Posterior cingulate gyrus (tissue), 11 donors: ENCODE measurements around the gene SYT15B.
"Not testable (repeated sequence)": the region's sequence is repeated elsewhere in the genome, so short reads cannot be mapped to it uniquely, and the experiment has no call there.

Experiments used
- DNase-seq, 10 donors: peaks; one replicate each; pipeline versions ENCODE4 v3.0.0 to v3.0.0-alpha.2; 2020 to 2021; ENCODE audit warnings: mixed read lengths in 3 of 10
- intact Hi-C: fragments of 100-400 bp; cut with DNase I; formaldehyde crosslinking; loops from one replicate; pipeline ENCODE4 v1.15.1; 2023

Gene SYT15B

DNA sequence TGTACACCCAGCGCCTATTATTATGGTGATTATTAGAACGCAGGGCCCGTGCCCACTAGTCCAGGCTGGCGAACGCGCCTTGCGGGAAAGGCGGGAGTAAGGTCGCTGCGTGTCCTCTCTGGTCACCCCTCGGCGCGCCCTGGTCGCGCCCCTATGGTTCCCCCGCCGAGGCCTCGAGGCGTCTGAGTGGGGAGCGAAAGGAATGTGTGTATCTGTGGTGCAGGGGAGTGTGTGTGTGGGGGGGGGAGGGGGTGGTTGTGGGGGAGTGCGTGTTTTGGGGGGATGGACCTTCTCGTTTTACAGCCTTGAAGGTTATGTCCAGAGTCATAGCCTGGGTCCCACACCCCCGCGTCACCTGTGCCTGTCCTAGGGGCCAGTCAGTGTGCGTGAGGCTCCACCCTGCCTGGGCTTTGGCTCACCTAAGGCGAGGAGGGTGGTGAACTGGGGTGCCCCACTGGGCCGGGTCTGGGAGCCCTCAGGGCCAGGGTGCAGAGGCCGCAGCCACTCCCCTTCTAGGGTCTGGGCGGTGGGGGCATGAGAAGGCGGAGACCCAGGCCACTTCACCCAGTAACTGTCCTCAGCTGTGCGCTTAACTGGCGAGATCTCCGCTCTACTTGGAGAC, at the start of gene SYT15B:
TSS of gene SYT15B (minus strand) at position 39 of the 622 bp plus-strand sequence. CDS start 952 bp downstream, outside the sequence.
- peak in 1 of 10 donors; percentile 52 for DNase-seq
- intact Hi-C loops: not testable (repeated sequence)

DNA sequence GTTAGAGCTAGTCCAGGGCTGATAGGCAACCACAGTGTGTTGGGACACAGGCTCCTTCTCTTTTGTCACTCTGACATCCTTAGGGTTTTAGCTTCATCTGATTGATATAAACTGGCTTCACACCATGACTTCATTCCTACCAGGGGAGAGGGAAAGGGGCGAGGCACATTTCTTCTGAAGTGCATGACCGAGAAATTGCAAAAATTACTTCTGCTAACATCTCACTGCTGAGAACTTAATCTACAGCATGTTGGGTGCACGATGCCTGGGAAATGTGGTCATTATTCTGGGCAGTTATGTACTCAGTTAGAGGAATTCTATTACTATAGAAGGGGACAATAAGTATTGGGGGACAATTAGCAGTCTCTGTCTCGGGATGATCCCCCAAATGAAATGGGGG, 16.2 kb upstream of the SYT15B start:
- intact Hi-C loops, DNase-seq: not testable (repeated sequence)

GRCh38 chr10:47775361-47776231, 12.2 kb upstream of the SYT15B start:
- intact Hi-C loops: not testable (repeated sequence)
- peak in 9 of 10 donors; percentile 37 to 91 (median 63) for DNase-seq

DNA sequence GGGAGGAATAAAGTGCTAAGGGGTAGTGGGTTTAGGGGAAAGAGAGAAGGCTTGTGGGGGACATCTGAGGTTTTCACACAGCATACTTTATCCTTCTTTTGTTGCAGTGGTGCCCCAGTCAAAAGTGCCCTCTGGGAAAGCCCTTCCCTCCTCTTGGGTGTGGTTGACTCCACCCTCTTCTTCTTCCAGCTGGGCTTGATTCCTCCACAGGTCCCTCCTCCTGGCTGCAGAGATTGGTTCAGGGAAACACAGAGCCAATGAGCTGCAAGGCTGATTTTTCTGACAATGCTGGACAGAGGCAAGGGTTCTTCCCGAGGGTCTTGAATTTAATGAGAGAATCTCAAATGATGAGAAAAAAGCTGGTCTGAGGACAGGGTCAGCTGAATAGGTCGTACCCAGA, 7.4 kb upstream of the SYT15B start:
- DNase-seq, intact Hi-C loops: not testable (repeated sequence)

DNA sequence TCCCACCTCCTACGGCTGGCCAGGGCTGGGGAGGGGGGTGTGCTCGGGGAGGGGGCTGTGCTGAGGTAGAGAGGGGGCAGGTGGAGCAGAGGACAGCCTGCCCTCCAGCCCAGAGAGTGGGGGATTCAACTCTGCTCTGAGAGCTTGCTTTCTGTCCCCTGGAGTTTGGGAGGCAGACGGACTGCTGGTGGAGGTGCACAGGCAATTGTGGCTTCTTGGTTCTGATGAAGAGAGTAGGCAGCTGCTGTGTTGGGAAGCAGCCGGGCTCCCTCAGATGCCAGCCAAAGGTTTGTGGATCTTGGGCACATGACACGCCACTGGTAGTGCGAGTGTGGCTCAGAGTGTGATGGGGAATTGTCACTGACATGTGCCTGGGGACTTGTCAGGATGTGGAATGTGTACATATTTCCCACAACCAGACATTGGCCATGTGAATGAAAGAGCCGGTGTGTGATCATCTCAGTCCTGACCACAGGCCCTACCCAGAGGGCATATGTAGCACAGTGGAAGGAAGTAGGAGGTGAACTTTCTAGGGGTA, 5.3 kb upstream of the SYT15B start:
- intact Hi-C loops: not testable (repeated sequence)

GRCh38 chr10:47768085-47768484, 4.7 kb upstream of the SYT15B start:
- intact Hi-C loops: not testable (repeated sequence)
- DNase-seq: peak in 1 of 10 donors; percentile 44

More for the DNA sequence above, 5.3 kb upstream of the SYT15B start:
- DNase-seq: peak in 1 of 10 donors; percentile 15

GRCh38 chr10:47767236-47767635, 3.8 kb upstream of the SYT15B start:
- peak in 2 of 10 donors; percentile 45 to 62 for DNase-seq
- intact Hi-C loops: not testable (repeated sequence)

- DNase-seq, intact Hi-C loops: not testable (repeated sequence)
These were observed 1.8 kb upstream of the SYT15B start for GRCh38 chr10:47765232-47765631.

GRCh38 chr10:47762674-47763553, 478 bp downstream of the SYT15B start:
- DNase-seq: peak in 1 of 10 donors; percentile 55
- intact Hi-C loops: not testable (repeated sequence)

GRCh38 chr10:47758855-47759254, 4.5 kb downstream of the SYT15B start:
- DNase-seq, intact Hi-C loops: not testable (repeated sequence)

DNA sequence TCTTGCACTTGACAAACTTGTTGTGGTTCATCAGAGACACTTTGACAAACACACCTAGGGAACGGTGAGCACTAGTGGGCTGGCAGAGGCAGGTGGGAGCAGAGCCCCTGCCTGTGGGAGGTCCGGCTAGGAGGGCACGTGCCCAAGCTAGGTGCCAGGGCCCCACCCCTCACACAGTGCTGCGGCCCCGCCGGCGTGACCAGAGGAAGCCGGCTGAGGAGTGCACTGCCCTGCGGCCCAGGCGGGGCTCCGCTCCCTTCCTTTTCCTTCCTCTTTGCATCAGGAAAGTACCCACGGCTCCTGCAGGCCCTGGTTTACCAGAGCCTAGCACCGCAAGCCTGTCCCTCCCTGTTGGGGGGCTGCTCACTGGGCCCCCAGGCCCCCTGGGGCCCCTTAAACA, 7.2 kb downstream of the SYT15B start:
- intact Hi-C loops, DNase-seq: not testable (repeated sequence)

GRCh38 chr10:47753871-47754270, 9.5 kb downstream of the SYT15B start:
- DNase-seq, intact Hi-C loops: not testable (repeated sequence)

- DNase-seq, intact Hi-C loops: not testable (repeated sequence)
These were observed 10.2 kb downstream of the SYT15B start for GRCh38 chr10:47753176-47753575.

DNA sequence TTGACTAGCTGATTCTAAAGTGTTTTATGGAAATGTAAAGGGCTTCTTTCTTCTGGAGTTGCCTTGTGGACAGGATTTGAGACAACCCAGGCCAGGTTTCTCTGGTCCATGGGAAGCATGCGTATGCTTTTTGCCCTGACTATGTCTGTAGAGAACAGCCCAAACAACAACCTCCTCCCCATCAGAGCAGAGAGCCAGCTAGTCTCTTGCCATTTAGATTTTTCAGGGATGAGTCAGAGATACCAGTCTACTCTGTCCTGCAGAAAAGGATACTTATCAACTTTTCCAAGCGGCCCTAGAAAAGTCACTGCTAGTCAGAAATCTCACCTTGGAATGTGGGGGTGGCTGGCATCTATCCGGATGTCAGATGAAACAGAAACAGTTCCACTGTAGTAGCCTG, 11.6 kb downstream of the SYT15B start:
- DNase-seq, intact Hi-C loops: not testable (repeated sequence)

- intact Hi-C loops: not testable (repeated sequence)
These were observed 13.0 kb downstream of the SYT15B start for GRCh38 chr10:47750360-47750759.

DNA sequence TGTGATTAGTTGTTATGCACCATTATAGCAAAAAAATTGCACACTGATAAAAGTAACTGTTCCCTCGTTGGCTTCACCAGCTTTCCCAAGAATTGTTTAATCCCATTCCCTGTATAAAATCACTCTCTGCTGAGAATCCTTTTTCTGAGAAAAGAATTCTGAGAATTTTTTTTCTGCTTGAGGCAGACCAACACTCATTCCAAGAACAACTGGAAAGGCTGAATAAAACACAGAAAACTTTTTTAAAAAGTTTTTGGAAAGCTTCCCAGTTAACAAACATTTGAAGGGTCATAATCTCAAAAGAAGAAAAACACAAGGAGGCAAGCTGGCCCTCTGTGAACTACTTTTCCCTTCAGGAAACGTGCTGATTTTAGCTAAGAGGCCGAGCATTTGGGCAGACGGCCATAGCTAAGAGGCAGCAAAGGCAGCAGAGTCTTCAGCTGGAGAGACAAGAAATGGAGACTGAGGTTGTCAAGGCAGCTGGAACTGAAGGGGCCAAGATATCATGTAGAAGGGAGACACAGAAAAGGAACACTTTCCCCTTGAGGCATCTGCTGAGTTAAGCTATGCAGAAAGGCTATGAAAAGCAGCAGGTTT, 16.5 kb downstream of the SYT15B start:
- DNase-seq, intact Hi-C loops: not testable (repeated sequence)

More at GRCh38 chr10:47750360-47750759, 13.0 kb downstream of the SYT15B start:
- not testable (repeated sequence) for DNase-seq

DNA sequence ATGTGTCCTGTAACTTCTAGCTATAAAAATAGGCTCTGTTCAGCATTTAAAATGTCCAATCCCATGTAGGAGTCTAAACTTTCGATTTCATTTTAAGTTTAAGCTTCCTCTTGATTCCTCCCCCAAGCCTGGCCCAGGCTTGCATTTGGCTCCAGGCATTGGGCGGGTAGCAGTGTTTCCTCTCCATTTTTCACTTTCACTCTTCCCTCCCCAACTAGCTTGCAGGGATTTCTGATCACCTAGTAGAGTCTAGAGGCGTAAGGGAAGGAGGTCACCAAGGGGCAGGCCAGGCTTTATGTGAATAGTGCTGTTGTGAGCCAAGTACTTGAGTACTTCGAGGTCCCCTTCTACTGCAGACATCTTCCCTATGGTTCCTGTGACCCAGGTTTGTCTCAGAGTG, 18.5 kb downstream of the SYT15B start:
- DNase-seq: peak in 2 of 10 donors; percentile 4 to 35
- intact Hi-C loops: not testable (repeated sequence)

- DNase-seq: peak in 9 of 10 donors; percentile 33 to 86 (median 51)
These were observed 19.5 kb downstream of the SYT15B start for GRCh38 chr10:47743611-47744550.

More at GRCh38 chr10:47743611-47744550, 19.5 kb downstream of the SYT15B start:
- intact Hi-C loops: not testable (repeated sequence)
